DND-41 (cell line): ENCODE measurements around the gene CFB.
"Not testable (repeated sequence)": the region's sequence is repeated elsewhere in the genome, so short reads cannot be mapped to it uniquely, and the experiment has no call there.

Experiments
- CTCF ChIP-seq: IDR thresholded peaks from 2 replicates; pipeline ENCODE4 v1.5.1; 2012; ENCODE audit warnings: borderline replicate concordance, low read length, moderate library complexity, mild to moderate bottlenecking; ENCODE audit not compliant: poor library complexity, severe bottlenecking; ENCODE audit errors: extremely low read depth
- EZH2 ChIP-seq: IDR thresholded peaks from 3 replicates; pipeline ENCODE4 v1.6.1; 2012; ENCODE audit warnings: borderline replicate concordance, low read depth, mild to moderate bottlenecking, moderate library complexity, low read length, inconsistent platforms; ENCODE audit not compliant: severe bottlenecking

- not testable (repeated sequence) for TF ChIP-seq CTCF, EZH2
These were observed 50.5 kb downstream of the CFB start for GRCh38 chr6:31996385-31996784.
